IMR-90 (cell line): ENCODE data around the gene PHF21A. TPM values are rescaled to one million over a fixed set of nuclear protein-coding genes. Genes with fewer than 3 reads are reported as not detected.

Experiments used
- ATAC-seq: fragments of 200-7000 bp; cut with Tn5 transposase; 2 replicates; pipeline ENCODE4 v1.9.1; 2020; ENCODE audit warnings: low read depth, mild to moderate bottlenecking, moderate library complexity
- BruUV-seq: library from RNA; stranded (reverse); fragments of 400-500 nt; replicated peaks from 2 replicates; lab custom pipeline; 2021; lab: Mats Ljungman, UMichigan
- CTCF ChIA-PET: fragments of 300-600 bp; formaldehyde crosslinking; extraction: SDS; loops from one replicate; lab custom pipeline; 2021; ENCODE audit warnings: antibody characterized with exemption; lab: Yijun Ruan, JAX
- POLR2A ChIA-PET: fragments of 300-600 bp; sonication (Branson Sonifier 250); formaldehyde crosslinking; loops from one replicate; lab custom pipeline; 2022; ENCODE audit warnings: antibody characterized with exemption; ENCODE audit not compliant: unreplicated experiment; lab: Charles Lee
- DNase-seq: peaks from one replicate; pipeline ENCODE4 v3.0.0; 2013
- H2AFZ ChIP-seq: replicated peaks from 2 replicates; pipeline ENCODE3; 2013; ENCODE audit warnings: low read length, mild to moderate bottlenecking; ENCODE audit not compliant: poor library complexity
- H2AK5ac ChIP-seq: 2 replicates; pipeline ENCODE4 v1.6.1; 2013; ENCODE audit warnings: low read depth, low read length, inconsistent platforms
- H2AK9ac ChIP-seq: replicated peaks from 2 replicates; pipeline ENCODE3; 2013; ENCODE audit warnings: mild to moderate bottlenecking, low read depth, low read length, moderate library complexity; ENCODE audit not compliant: poor library complexity
- H2BK120ac ChIP-seq: 2 replicates; pipeline ENCODE4 v1.6.1; 2013; ENCODE audit warnings: low read depth, low read length, inconsistent platforms
- H2BK15ac ChIP-seq: 3 replicates; pipeline ENCODE4 v1.6.1; 2013; ENCODE audit warnings: low read depth, low read length, inconsistent platforms
- H2BK20ac ChIP-seq: 2 replicates; pipeline ENCODE4 v1.6.1; 2013; ENCODE audit warnings: low read depth, mild to moderate bottlenecking, inconsistent platforms, low read length, moderate library complexity
- H2BK5ac ChIP-seq: 2 replicates; pipeline ENCODE4 v1.6.1; 2013; ENCODE audit warnings: mild to moderate bottlenecking, low read depth, low read length, inconsistent platforms; ENCODE audit not compliant: poor library complexity, severe bottlenecking
- H3K14ac ChIP-seq: replicated peaks from 2 replicates; pipeline ENCODE4 v1.6.1; 2013; ENCODE audit warnings: low read depth, low read length, inconsistent platforms
- H3K18ac ChIP-seq: 2 replicates; pipeline ENCODE4 v1.6.1; 2013; ENCODE audit warnings: low read depth, low read length, control low read depth
- H3K23ac ChIP-seq: 2 replicates; pipeline ENCODE4 v1.6.1; 2013; ENCODE audit warnings: low read depth, low read length, inconsistent platforms
- H3K27ac ChIP-seq: 2 replicates; pipeline ENCODE4 v1.5.1; 2013; ENCODE audit warnings: mild to moderate bottlenecking, control low read depth, low read length; ENCODE audit not compliant: insufficient read depth
- H3K27me3 ChIP-seq: 2 replicates; pipeline ENCODE4 v1.6.1; 2013; ENCODE audit warnings: low read length; ENCODE audit not compliant: control insufficient read depth, insufficient read depth
- H3K36me3 ChIP-seq: 2 replicates; pipeline ENCODE4 v1.6.1; 2013; ENCODE audit warnings: low read length, mixed read lengths; ENCODE audit not compliant: control insufficient read depth, insufficient read depth
- H3K4ac ChIP-seq: 2 replicates; pipeline ENCODE4 v1.6.1; 2013; ENCODE audit warnings: low read depth, low read length, inconsistent platforms
- H3K4me1 ChIP-seq: 2 replicates; pipeline ENCODE4 v1.6.1; 2013; ENCODE audit warnings: low read length, mixed read lengths; ENCODE audit not compliant: control insufficient read depth, insufficient read depth
- H3K4me2 ChIP-seq: 2 replicates; pipeline ENCODE4 v1.6.1; 2013; ENCODE audit warnings: low read depth, mild to moderate bottlenecking, control low read depth, low read length, moderate library complexity
- H3K4me3 ChIP-seq: 2 replicates; pipeline ENCODE4 v1.5.1; 2013; ENCODE audit warnings: low read depth, mild to moderate bottlenecking, control low read depth, low read length, moderate library complexity; ENCODE audit not compliant: insufficient read depth
- H3K56ac ChIP-seq: 2 replicates; pipeline ENCODE4 v1.6.1; 2013; ENCODE audit warnings: low read length, inconsistent platforms; ENCODE audit not compliant: insufficient read depth; ENCODE audit errors: extremely low read depth
- H3K79me1 ChIP-seq, 2 experiments: 2 replicates each; pipeline ENCODE4 v1.6.1; 2013; ENCODE audit warnings: low read length in 2 of 2, inconsistent platforms in 1 of 2, low read depth in 1 of 2
- H3K9ac ChIP-seq: 2 replicates; pipeline ENCODE4 v1.6.1; 2013; ENCODE audit warnings: low read depth, low read length, control low read depth
- H3K9me1 ChIP-seq: 2 replicates; pipeline ENCODE4 v1.6.1; 2013; ENCODE audit warnings: low read length, inconsistent platforms; ENCODE audit not compliant: insufficient read depth
- H3K9me3 ChIP-seq: 2 replicates; pipeline ENCODE4 v1.6.1; 2013; ENCODE audit warnings: low read length; ENCODE audit not compliant: control insufficient read depth, insufficient read depth
- H4K20me1 ChIP-seq: 2 replicates; pipeline ENCODE4 v1.6.1; 2013; ENCODE audit warnings: low read length, inconsistent platforms; ENCODE audit not compliant: insufficient read depth
- H4K5ac ChIP-seq: 2 replicates; pipeline ENCODE4 v1.6.1; 2013; ENCODE audit warnings: mild to moderate bottlenecking, low read depth, low read length, control low read depth
- H4K8ac ChIP-seq, 2 experiments: 2 replicates each; pipeline ENCODE4 v1.6.1; 2013; ENCODE audit warnings: low read depth in 2 of 2, low read length in 2 of 2, control low read depth in 1 of 2, inconsistent platforms in 1 of 2
- H4K91ac ChIP-seq: 2 replicates; pipeline ENCODE4 v1.6.1; 2013; ENCODE audit warnings: low read depth, low read length, inconsistent platforms; ENCODE audit not compliant: insufficient read depth
- BHLHE40 ChIP-seq: fragments of 150-350 bp; IDR thresholded peaks from 2 replicates; pipeline ENCODE4 v1.6.1; 2016; ENCODE audit warnings: mild to moderate bottlenecking, low read depth, low read length
- CTCF ChIP-seq: conservative IDR thresholded peaks from 2 replicates; pipeline ENCODE4 v1.5.1; 2012; ENCODE audit warnings: mild to moderate bottlenecking, low read depth, low read length, improper control_type of control experiment
- MAFK ChIP-seq: IDR thresholded peaks from 2 replicates; pipeline ENCODE4 v1.6.1; 2012; ENCODE audit warnings: low read depth, low read length, improper control_type of control experiment
- MXI1 ChIP-seq: IDR thresholded peaks from 2 replicates; pipeline ENCODE4 v1.6.1; 2012; ENCODE audit warnings: low read depth, mild to moderate bottlenecking, low read length, moderate library complexity, borderline replicate concordance
- POLR2A ChIP-seq: IDR thresholded peaks from 2 replicates; pipeline ENCODE4 v1.6.1; 2012; ENCODE audit warnings: mild to moderate bottlenecking, low read depth, low read length
- RAD21 ChIP-seq: IDR thresholded peaks from 2 replicates; pipeline ENCODE4 v1.6.1; 2012; ENCODE audit warnings: low read length, improper control_type of control experiment
- SMC3 ChIP-seq: fragments of 150-350 bp; IDR thresholded peaks from 2 replicates; pipeline ENCODE4 v1.6.1; 2016; ENCODE audit warnings: low read depth, mild to moderate bottlenecking, antibody characterized with exemption, low read length, moderate library complexity
- WGBS, 2 experiments: methylation state at CpG; one replicate each; pipeline versions ENCODE4 v1.1.5 to v1.1.7; 2013; ENCODE audit warnings: missing lambda C conversion rate in 2 of 2; ENCODE audit not compliant: insufficient read length in 1 of 2; ENCODE audit errors: extremely low coverage in 2 of 2; 5-methylcytosine and 5-hydroxymethylcytosine counted together
- dilution Hi-C: fragments of 300-500 bp; cut with HindIII; formaldehyde crosslinking; loops from one replicate; pipeline ENCODE4 v1.14.3; 2018; ENCODE audit warnings: low sequenced_read_pairs; ENCODE audit not compliant: unreplicated experiment
- in situ Hi-C: fragments of 300-500 bp; cut with MboI; formaldehyde crosslinking; loops from 3 replicates; pipeline ENCODE4 v1.14.3; 2019; ENCODE audit warnings: low sequenced_read_pairs, inconsistent platforms, mixed read lengths
- intact Hi-C: fragments of 100-400 bp; cut with micrococcal nuclease; formaldehyde crosslinking; loops from 2 replicates; pipeline ENCODE4 v1.10.0; 2022
- polyA plus RNA-seq, 3 experiments: library from polyadenylated mRNA; depleted of rRNA; stranded (reverse); fragments of >200 nt; gene quantifications; 2 replicates each; pipeline ENCODE4 v1.2.3, GENCODE V29; 2012; ENCODE audit warnings: low replicate concordance in 1 of 3
- total RNA-seq: library from RNA; depleted of rRNA; stranded (reverse); fragments of >200 nt; gene quantifications from 2 replicates; pipeline ENCODE4 v1.2.3, GENCODE V29; 2012

The PHF21A gene
- total and polyA plus RNA-seq, 2 of the 4 experiments (the other 2 are of a cell fraction): 9.0 to 20.6 TPM

GRCh38 chr11:45964911-45965389 is 156.3 kb downstream of the PHF21A start:
- no peak overlapping the region for H2BK5ac ChIP-seq
- 0 out of 4 replicates have a peak, but pooled peaks cover 0 to 5% of the 10 kb centered on the region in 2 experiments for H3K79me1 ChIP-seq
- in situ Hi-C loops (loop anchor here (5.0 kb wide), 1 partner anchor 42 kb away; no protein-coding TSS in a partner anchor), intact Hi-C loops (loop anchor here (1.0 to 5.0 kb wide), 4 partner anchors 41 to 342 kb away; no protein-coding TSS in a partner anchor), dilution Hi-C loops (no loop called here)
- no peak overlapping the region for H2AK5ac ChIP-seq
- H2AK9ac ChIP-seq: no peak overlapping the region
- H4K20me1 ChIP-seq: 0 out of 2 replicates have a peak, but pooled peaks cover 4% of the 10 kb centered on the region
- H4K91ac ChIP-seq: no peak overlapping the region
- BruUV-seq: no TSS peak
- no peak overlapping the region for H2BK20ac ChIP-seq
- peak; percentile 46; the same call in 1 of the 2 replicates for TF ChIP-seq BHLHE40
- peak; percentile 93 for TF ChIP-seq SMC3
- no peak for TF ChIP-seq POLR2A
- TF ChIP-seq CTCF: peak; percentile 90
- TF ChIP-seq MAFK: no peak
- 0 out of 2 replicates have a peak, but pooled peaks have one; percentile 53 for TF ChIP-seq MXI1
- peak; percentile 89 for TF ChIP-seq RAD21
- no peak overlapping the region for H2BK15ac ChIP-seq
- H3K27me3 ChIP-seq: no peaks in the 10 kb centered on the region
- H3K4me3 ChIP-seq: no peak overlapping the region
- CTCF ChIA-PET: interaction anchor here (0.5 to 3.2 kb wide), 12 partner anchors 9 to 1757 kb away, joined by 3 to 23 read pairs (median 4); no protein-coding TSS in a partner anchor
- H3K27ac ChIP-seq: no peak overlapping the region
- POLR2A ChIA-PET: no interaction called here
- peak overlapping the region in 1 of 2 experiments; percentile 39; a peak in 1 of 4 replicates for H4K8ac ChIP-seq
- H3K36me3 ChIP-seq: peaks cover 32% of the 10 kb centered on the region
- DNase-seq (peak; percentile 80), ATAC-seq (peak; percentile 99)
- no peaks in the 10 kb centered on the region for H3K9me1 ChIP-seq
- no peak overlapping the region for H4K5ac ChIP-seq
- H3K14ac ChIP-seq: no peak overlapping the region
- H3K9ac ChIP-seq: no peak overlapping the region
- H3K4me2 ChIP-seq: no peak overlapping the region
- no peak overlapping the region for H2BK120ac ChIP-seq
- no peaks in the 10 kb centered on the region for H3K9me3 ChIP-seq
- no peak overlapping the region for H3K23ac ChIP-seq
- no peak overlapping the region for H3K4ac ChIP-seq
- H2AFZ ChIP-seq: no peak overlapping the region
- peaks cover 2% of the 10 kb centered on the region; the same call in 1 of the 2 replicates for H3K4me1 ChIP-seq
- H3K56ac ChIP-seq: no peak overlapping the region
- no peak overlapping the region for H3K18ac ChIP-seq
- 50% methylated on average over 2 of the region's 9 CpGs; no CpG with 5 or more reads in 1 of the 2 experiments for WGBS, 2 experiments
